ENCODE data around the gene PLPPR3.

PLPPR3 gene

GRCh38 chr19:793806-794205 lies 27.9 kb downstream of the PLPPR3 start:
- no peak overlapping the region for H3K27ac ChIP-seq (ENCODE audit: low read length)
- no peak for DNase-seq (ENCODE audit: low read depth, low spot score)
- peaks cover 3% of the 10 kb centered on the region; the same call in 1 of the 2 replicates for H3K36me3 ChIP-seq (ENCODE audit: control insufficient read depth, insufficient read depth, low read length)
- no peak overlapping the region for H3K4me3 ChIP-seq (ENCODE audit: low read length)
- WGBS (ENCODE audit: insufficient coverage, insufficient read length), result no CpG with 5 or more reads among the region's 12 CpGs
- H3K9me3 ChIP-seq (ENCODE audit: control insufficient read depth, insufficient read depth, low read length), result no peaks in the 10 kb centered on the region
- no peaks in the 10 kb centered on the region for H3K27me3 ChIP-seq (ENCODE audit: control insufficient read depth, insufficient read depth, low read length)
- peaks cover 9% of the 10 kb centered on the region; the same call in 1 of the 2 replicates for H3K4me1 ChIP-seq (ENCODE audit: control insufficient read depth, insufficient read depth, low read length)

- H3K4me1 ChIP-seq (ENCODE audit: control insufficient read depth, insufficient read depth, low read length), result peaks cover 11% of the 10 kb centered on the region
- no peak overlapping the region for H3K27ac ChIP-seq (ENCODE audit: low read length)
- no peak for DNase-seq (ENCODE audit: low read depth, low spot score)
- no peak overlapping the region for H3K4me3 ChIP-seq (ENCODE audit: low read length)
- H3K36me3 ChIP-seq (ENCODE audit: control insufficient read depth, insufficient read depth, low read length), result no peaks in the 10 kb centered on the region
- no peaks in the 10 kb centered on the region for H3K9me3 ChIP-seq (ENCODE audit: control insufficient read depth, insufficient read depth, low read length)
- H3K27me3 ChIP-seq (ENCODE audit: control insufficient read depth, insufficient read depth, low read length), result no peaks in the 10 kb centered on the region
- no CpG with 5 or more reads among the region's 16 CpGs for WGBS (ENCODE audit: insufficient coverage, insufficient read length)
Measured at GRCh38 chr19:792306-792885, 29.4 kb downstream of the PLPPR3 start.

- Histone ChIP-seq H3K36me3 (ENCODE audit: control insufficient read depth, insufficient read depth, low read length) (no peaks in the 10 kb centered on the region), H3K4me3 (ENCODE audit: low read length) (no peak overlapping the region), H3K9me3 (ENCODE audit: control insufficient read depth, insufficient read depth, low read length) (no peaks in the 10 kb centered on the region), H3K4me1 (ENCODE audit: control insufficient read depth, insufficient read depth, low read length) (peaks cover 11% of the 10 kb centered on the region), H3K27me3 (ENCODE audit: control insufficient read depth, insufficient read depth, low read length) (no peaks in the 10 kb centered on the region), H3K27ac (ENCODE audit: low read length) (no peak overlapping the region)
- DNase-seq (ENCODE audit: low read depth, low spot score), result no peak
- WGBS (ENCODE audit: insufficient coverage, insufficient read length), result no CpG with 5 or more reads among the region's 8 CpGs
Measured at GRCh38 chr19:791567-792305, 30.0 kb downstream of the PLPPR3 start.

GRCh38 chr19:791007-791566 lies 30.7 kb downstream of the PLPPR3 start:
- H3K4me1 ChIP-seq (ENCODE audit: control insufficient read depth, insufficient read depth, low read length), result peaks cover 11% of the 10 kb centered on the region
- no CpG with 5 or more reads among the region's 26 CpGs for WGBS (ENCODE audit: insufficient coverage, insufficient read length)

GRCh38 chr19:789701-790060 lies 32.1 kb downstream of the PLPPR3 start:
- H3K9me3 ChIP-seq (ENCODE audit: control insufficient read depth, insufficient read depth, low read length), result no peaks in the 10 kb centered on the region
- no CpG with 5 or more reads among the region's 9 CpGs for WGBS (ENCODE audit: insufficient coverage, insufficient read length)
- H3K27ac ChIP-seq (ENCODE audit: low read length), result no peak overlapping the region
- H3K4me1 ChIP-seq (ENCODE audit: control insufficient read depth, insufficient read depth, low read length), result peaks cover 11% of the 10 kb centered on the region
- H3K27me3 ChIP-seq (ENCODE audit: control insufficient read depth, insufficient read depth, low read length), result no peaks in the 10 kb centered on the region
- H3K36me3 ChIP-seq (ENCODE audit: control insufficient read depth, insufficient read depth, low read length), result no peaks in the 10 kb centered on the region
- no peak overlapping the region for H3K4me3 ChIP-seq (ENCODE audit: low read length)
- no peak for DNase-seq (ENCODE audit: low read depth, low spot score)

More at GRCh38 chr19:791007-791566, 30.7 kb downstream of the PLPPR3 start:
- Histone ChIP-seq H3K27ac (ENCODE audit: low read length) (no peak overlapping the region), H3K36me3 (ENCODE audit: control insufficient read depth, insufficient read depth, low read length) (no peaks in the 10 kb centered on the region), H3K4me3 (ENCODE audit: low read length) (no peak overlapping the region), H3K27me3 (ENCODE audit: control insufficient read depth, insufficient read depth, low read length) (no peaks in the 10 kb centered on the region), H3K9me3 (ENCODE audit: control insufficient read depth, insufficient read depth, low read length) (no peaks in the 10 kb centered on the region)
- no peak for DNase-seq (ENCODE audit: low read depth, low spot score)

GRCh38 chr19:788983-789700 lies 32.6 kb downstream of the PLPPR3 start:
- Histone ChIP-seq H3K27ac (ENCODE audit: low read length) (no peak overlapping the region), H3K9me3 (ENCODE audit: control insufficient read depth, insufficient read depth, low read length) (no peaks in the 10 kb centered on the region), H3K27me3 (ENCODE audit: control insufficient read depth, insufficient read depth, low read length) (no peaks in the 10 kb centered on the region), H3K4me1 (ENCODE audit: control insufficient read depth, insufficient read depth, low read length) (peaks cover 11% of the 10 kb centered on the region), H3K4me3 (ENCODE audit: low read length) (no peak overlapping the region), H3K36me3 (ENCODE audit: control insufficient read depth, insufficient read depth, low read length) (no peaks in the 10 kb centered on the region)
- DNase-seq (ENCODE audit: low read depth, low spot score), result no peak
- WGBS (ENCODE audit: insufficient coverage, insufficient read length), result no CpG with 5 or more reads among the region's 33 CpGs

GRCh38 chr19:788686-788982 lies 33.1 kb downstream of the PLPPR3 start:
- WGBS (ENCODE audit: insufficient coverage, insufficient read length), result no CpG with 5 or more reads among the region's 11 CpGs
- Histone ChIP-seq H3K36me3 (ENCODE audit: control insufficient read depth, insufficient read depth, low read length) (no peaks in the 10 kb centered on the region), H3K9me3 (ENCODE audit: control insufficient read depth, insufficient read depth, low read length) (no peaks in the 10 kb centered on the region), H3K4me1 (ENCODE audit: control insufficient read depth, insufficient read depth, low read length) (peaks cover 9% of the 10 kb centered on the region), H3K27ac (ENCODE audit: low read length) (no peak overlapping the region), H3K27me3 (ENCODE audit: control insufficient read depth, insufficient read depth, low read length) (no peaks in the 10 kb centered on the region), H3K4me3 (ENCODE audit: low read length) (no peak overlapping the region)
- DNase-seq (ENCODE audit: low read depth, low spot score), result no peak

- no peak for DNase-seq (ENCODE audit: low read depth, low spot score)
- Histone ChIP-seq H3K4me3 (ENCODE audit: low read length) (no peak overlapping the region), H3K27ac (ENCODE audit: low read length) (no peak overlapping the region), H3K36me3 (ENCODE audit: control insufficient read depth, insufficient read depth, low read length) (no peaks in the 10 kb centered on the region), H3K27me3 (ENCODE audit: control insufficient read depth, insufficient read depth, low read length) (no peaks in the 10 kb centered on the region), H3K4me1 (ENCODE audit: control insufficient read depth, insufficient read depth, low read length) (peaks cover 11% of the 10 kb centered on the region), H3K9me3 (ENCODE audit: control insufficient read depth, insufficient read depth, low read length) (no peaks in the 10 kb centered on the region)
- WGBS (ENCODE audit: insufficient coverage, insufficient read length), result no CpG with 5 or more reads among the region's 16 CpGs
Measured at GRCh38 chr19:787536-787935, 34.2 kb downstream of the PLPPR3 start.

GRCh38 chr19:784541-784940 lies 37.2 kb downstream of the PLPPR3 start:
- H3K27ac ChIP-seq (ENCODE audit: low read length), result no peak overlapping the region
- WGBS (ENCODE audit: insufficient coverage, insufficient read length), result no CpG with 5 or more reads among the region's 13 CpGs

GRCh38 chr19:782878-783668 lies 38.7 kb downstream of the PLPPR3 start:
- Histone ChIP-seq H3K4me1 (ENCODE audit: control insufficient read depth, insufficient read depth, low read length) (peaks cover 5% of the 10 kb centered on the region), H3K27ac (ENCODE audit: low read length) (no peak overlapping the region), H3K36me3 (ENCODE audit: control insufficient read depth, insufficient read depth, low read length) (no peaks in the 10 kb centered on the region), H3K9me3 (ENCODE audit: control insufficient read depth, insufficient read depth, low read length) (no peaks in the 10 kb centered on the region), H3K27me3 (ENCODE audit: control insufficient read depth, insufficient read depth, low read length) (no peaks in the 10 kb centered on the region), H3K4me3 (ENCODE audit: low read length) (no peak overlapping the region; the same call in 1 of the 2 replicates)
- WGBS (ENCODE audit: insufficient coverage, insufficient read length), result no CpG with 5 or more reads among the region's 30 CpGs
- no peak for DNase-seq (ENCODE audit: low read depth, low spot score)

More at GRCh38 chr19:784541-784940, 37.2 kb downstream of the PLPPR3 start:
- Histone ChIP-seq H3K27me3 (ENCODE audit: control insufficient read depth, insufficient read depth, low read length) (no peaks in the 10 kb centered on the region), H3K36me3 (ENCODE audit: control insufficient read depth, insufficient read depth, low read length) (no peaks in the 10 kb centered on the region), H3K4me1 (ENCODE audit: control insufficient read depth, insufficient read depth, low read length) (peaks cover 11% of the 10 kb centered on the region), H3K9me3 (ENCODE audit: control insufficient read depth, insufficient read depth, low read length) (no peaks in the 10 kb centered on the region), H3K4me3 (ENCODE audit: low read length) (no peak overlapping the region)
- DNase-seq (ENCODE audit: low read depth, low spot score), result no peak
